Kidney (tissue), 14 donors: ENCODE data around the gene FBXO30. TPM values are rescaled to one million over a fixed set of nuclear protein-coding genes. Genes with fewer than 3 reads are reported as not detected.
A peak's percentile ranks its signal among the peaks of the same experiment; 100 is the strongest.

Source experiments
- DNase-seq, 5 donors: peaks; one replicate each; pipeline ENCODE4 v3.0.0-alpha.2; 2013 to 2020
- FAIRE-seq: peaks from 2 replicates; lab custom pipeline; 2012; peaks lifted over from hg19 to GRCh38; lab: Jason Lieb, UNC
- H3K27ac ChIP-seq, 2 donors: one replicate each; pipeline ENCODE4 v1.7.0; 2013; ENCODE audit warnings: low read depth in 2 of 2, low read length in 2 of 2, inconsistent platforms in 1 of 2
- H3K27me3 ChIP-seq: one replicate; pipeline ENCODE4 v1.7.1; 2013; ENCODE audit warnings: low read length, inconsistent platforms; ENCODE audit not compliant: control insufficient read depth, insufficient read depth
- H3K36me3 ChIP-seq, 3 donors: one replicate each; pipeline versions ENCODE4 v1.7.0 to v1.7.1; 2013; ENCODE audit warnings: low read length in 3 of 3, control low read depth in 1 of 3, inconsistent platforms in 1 of 3; ENCODE audit not compliant: insufficient read depth in 3 of 3, control insufficient read depth in 2 of 3
- H3K4me1 ChIP-seq, 3 donors: one replicate each; pipeline versions ENCODE4 v1.7.0 to v1.7.1; 2013; ENCODE audit warnings: low read length in 3 of 3, inconsistent platforms in 1 of 3, low read depth in 1 of 3; ENCODE audit not compliant: control insufficient read depth in 2 of 3, insufficient read depth in 2 of 3
- H3K4me3 ChIP-seq, 3 donors: one replicate each; pipeline versions ENCODE4 v1.7.0 to v1.8.1; 2013; ENCODE audit warnings: low read length in 3 of 3, control low read depth in 1 of 3, inconsistent platforms in 1 of 3
- H3K9ac ChIP-seq, 3 donors: one replicate each; pipeline versions ENCODE4 v1.7.0 to v1.7.1; 2013; ENCODE audit warnings: low read length in 3 of 3, control low read depth in 1 of 3, inconsistent platforms in 1 of 3
- H3K9me3 ChIP-seq, 3 donors: one replicate each; pipeline versions ENCODE4 v1.7.0 to v1.7.1; 2013; ENCODE audit warnings: low read length in 3 of 3, control low read depth in 1 of 3, inconsistent platforms in 1 of 3; ENCODE audit not compliant: control insufficient read depth in 2 of 3, insufficient read depth in 1 of 3
- CTCF ChIP-seq: IDR thresholded peaks from 3 replicates; pipeline ENCODE4 v1.5.1; 2012; ENCODE audit warnings: mild to moderate bottlenecking, moderate library complexity, borderline replicate concordance; ENCODE audit not compliant: insufficient read depth; ENCODE audit errors: extremely low read depth
- intact Hi-C: fragments of 100-400 bp; cut with DNase I; formaldehyde crosslinking; loops from one replicate; pipeline ENCODE4 v1.11.1; 2022
- polyA plus RNA-seq: library from polyadenylated mRNA; stranded (reverse); fragments of 350-450 nt; fragmentation: Illumina TruSeq; extraction: RNeasy Lipid Tissue Mini Kit (QIAGEN cat#74804); gene quantifications from one replicate; pipeline ENCODE4 v1.2.3, GENCODE V29; 2014; ENCODE audit warnings: low read depth, low replicate concordance; ENCODE audit not compliant: insufficient read depth
- total RNA-seq: library from RNA; stranded (reverse); fragmentation: NEBNext Ultra II Directional; extraction: Animal tissue kit (Norgen Biotek cat#: 25700); gene quantifications from one replicate; pipeline ENCODE4 v1.2.1, GENCODE V29; 2021
- donor health status: control.
- donor health status: control.
- donor health status: control.
- donor health status: control.
- donor health status: control.
- donor health status: DM: yes; HTN: yes; CAD: no.
- donor health status: Normal renal cell carcinoma (clear cell type).

FBXO30 gene
- total and polyA plus RNA-seq, 2 donors from 2014 or later, result 2.5 to 8.2 TPM

- no peak for TF ChIP-seq CTCF
- intact Hi-C loops, result no loop called here
- no peak for DNase-seq
- H3K9ac ChIP-seq, result no peak overlapping the region
- no peaks in the 10 kb centered on the region for H3K36me3 ChIP-seq
- H3K4me3 ChIP-seq, result no peak overlapping the region
- no peak for FAIRE-seq
- H3K4me1 ChIP-seq, result no peaks in the 10 kb centered on the region
- no peaks in the 10 kb centered on the region for H3K9me3 ChIP-seq
- no peaks in the 10 kb centered on the region for H3K27me3 ChIP-seq
- H3K27ac ChIP-seq, result no peak overlapping the region
Measured at GRCh38 chr6:145758113-145758512, 56.5 kb downstream of the FBXO30 start.

GRCh38 chr6:145756170-145756662, 58.4 kb downstream of the FBXO30 start:
- intact Hi-C loops, result no loop called here

GRCh38 chr6:145755682-145756081, 58.9 kb downstream of the FBXO30 start:
- no peaks in the 10 kb centered on the region for H3K4me1 ChIP-seq
- no peaks in the 10 kb centered on the region for H3K36me3 ChIP-seq
- no peak overlapping the region for H3K4me3 ChIP-seq
- no peaks in the 10 kb centered on the region for H3K27me3 ChIP-seq
- intact Hi-C loops, result no loop called here
- no peak overlapping the region for H3K27ac ChIP-seq
- H3K9ac ChIP-seq, result no peak overlapping the region
- TF ChIP-seq CTCF, result no peak
- FAIRE-seq (no peak), DNase-seq (no peak)
- no peaks in the 10 kb centered on the region for H3K9me3 ChIP-seq

More at GRCh38 chr6:145756170-145756662, 58.4 kb downstream of the FBXO30 start:
- peak in 1 of 5 donors; percentile 16 for DNase-seq
- Histone ChIP-seq H3K9me3 (no peaks in the 10 kb centered on the region), H3K27me3 (no peaks in the 10 kb centered on the region), H3K9ac (no peak overlapping the region), H3K36me3 (no peaks in the 10 kb centered on the region), H3K27ac (no peak overlapping the region), H3K4me1 (no peaks in the 10 kb centered on the region), H3K4me3 (no peak overlapping the region)
- FAIRE-seq, result no peak
- no peak for TF ChIP-seq CTCF

- DNase-seq (no peak), FAIRE-seq (no peak)
- Histone ChIP-seq H3K36me3 (no peaks in the 10 kb centered on the region), H3K4me1 (no peaks in the 10 kb centered on the region), H3K27ac (no peak overlapping the region), H3K9me3 (no peaks in the 10 kb centered on the region), H3K4me3 (no peak overlapping the region), H3K27me3 (no peaks in the 10 kb centered on the region), H3K9ac (no peak overlapping the region)
- intact Hi-C loops, result no loop called here
- TF ChIP-seq CTCF, result no peak
Measured at GRCh38 chr6:145752638-145753037, 62.0 kb downstream of the FBXO30 start.
